GM12864 (cell line): ENCODE measurements around the gene GPR35.
A peak's percentile ranks its signal among the peaks of the same experiment; 100 is the strongest.

Source experiments
- DNase-seq: peaks from one replicate; pipeline ENCODE4 v3.0.0-alpha.2; 2011; ENCODE audit warnings: low read depth
- H3K4me3 ChIP-seq: 2 replicates; pipeline ENCODE4 v1.5.1; 2011; ENCODE audit warnings: mild to moderate bottlenecking, low read depth, low read length, control low read depth
- CTCF ChIP-seq: IDR thresholded peaks from 2 replicates; pipeline ENCODE4 v1.5.1; 2011; ENCODE audit warnings: low read depth, mild to moderate bottlenecking, moderate library complexity, low read length, control low read depth, inconsistent platforms; ENCODE audit errors: missing control alignments

GPR35 gene

GRCh38 chr2:240593703-240594451 lies 31.4 kb upstream of the GPR35 start:
- no peak overlapping the region for H3K4me3 ChIP-seq
- no peak for TF ChIP-seq CTCF
- no peak for DNase-seq

GRCh38 chr2:240594511-240595380 lies 30.5 kb upstream of the GPR35 start:
- no peak for TF ChIP-seq CTCF
- no peak overlapping the region for H3K4me3 ChIP-seq
- no peak for DNase-seq

- TF ChIP-seq CTCF, result peak; percentile 43
- no peak for DNase-seq
- no peak overlapping the region for H3K4me3 ChIP-seq
These were observed 29.8 kb upstream of the GPR35 start for GRCh38 chr2:240595381-240596079.

- DNase-seq, result no peak
- H3K4me3 ChIP-seq, result no peak overlapping the region
- TF ChIP-seq CTCF, result no peak
These were observed 29.2 kb upstream of the GPR35 start for GRCh38 chr2:240596080-240596460.

GRCh38 chr2:240596491-240596931 lies 28.8 kb upstream of the GPR35 start:
- H3K4me3 ChIP-seq, result no peak overlapping the region

GRCh38 chr2:240597054-240597418 lies 28.2 kb upstream of the GPR35 start:
- no peak for DNase-seq
- H3K4me3 ChIP-seq, result no peak overlapping the region
- TF ChIP-seq CTCF, result no peak

More at GRCh38 chr2:240596491-240596931, 28.8 kb upstream of the GPR35 start:
- TF ChIP-seq CTCF, result no peak
- DNase-seq, result no peak
